GOT3 (cell line): ENCODE measurements around the gene LRRC74B.

Source experiments
- DNase-seq: peaks from one replicate; lab custom pipeline; 2025; ENCODE audit warnings: mixed read lengths; lab: John Stamatoyannopoulos, UW

LRRC74B gene

DNA sequence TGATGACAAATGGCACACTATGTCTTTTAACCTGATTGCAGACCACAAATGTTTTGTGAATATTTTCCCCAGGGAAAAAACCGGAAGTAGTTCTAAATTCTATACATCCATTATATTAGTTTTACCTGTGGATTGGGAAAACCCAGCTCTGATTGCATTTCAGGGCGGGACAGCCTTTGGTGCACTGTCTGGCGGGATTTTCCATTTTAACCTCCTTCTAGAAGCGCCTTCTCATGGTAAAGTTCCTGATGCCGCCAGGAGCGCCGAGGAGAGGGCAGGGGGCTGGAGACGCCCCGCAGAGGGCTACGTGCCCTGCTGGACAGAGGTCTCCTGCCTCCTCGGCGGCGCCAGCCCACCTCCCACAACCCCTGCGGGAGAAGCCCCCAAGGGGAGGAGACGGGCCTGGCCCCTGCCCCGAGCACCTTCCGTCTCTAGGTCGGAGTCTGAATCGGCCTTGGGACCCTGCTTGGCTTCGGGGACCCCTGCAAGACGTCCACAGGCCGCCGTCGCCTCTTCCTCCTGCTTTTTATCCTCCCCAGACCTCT lies 32.0 kb upstream of the LRRC74B start:
- DNase-seq = no peak

DNA sequence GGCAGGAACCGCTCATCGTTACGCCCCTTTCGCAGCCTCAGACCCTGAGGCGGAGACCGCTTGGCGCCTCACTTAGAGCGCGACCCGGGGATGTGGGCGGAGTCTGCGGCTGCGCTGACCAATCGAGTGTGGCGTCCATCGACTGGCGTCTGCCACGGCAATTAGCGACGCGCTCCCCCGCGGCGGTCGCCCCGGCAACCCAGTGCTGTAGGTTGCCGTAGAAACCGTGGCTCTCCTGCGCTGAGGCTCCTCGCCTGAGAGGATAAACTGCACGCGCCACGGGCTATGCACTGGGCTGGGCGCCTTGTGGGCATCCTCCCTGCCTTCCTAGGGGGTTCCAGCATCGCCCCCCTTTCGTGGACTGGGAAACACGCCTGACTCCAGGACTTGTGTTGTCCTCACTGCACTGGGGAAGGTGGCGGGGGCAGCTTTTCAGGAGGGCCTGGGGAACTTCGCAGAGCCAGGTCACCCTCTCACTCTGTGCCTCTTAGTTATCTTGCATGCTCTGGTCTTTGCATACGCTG lies 31.5 kb upstream of the LRRC74B start:
- peak; percentile 73 for DNase-seq

DNA sequence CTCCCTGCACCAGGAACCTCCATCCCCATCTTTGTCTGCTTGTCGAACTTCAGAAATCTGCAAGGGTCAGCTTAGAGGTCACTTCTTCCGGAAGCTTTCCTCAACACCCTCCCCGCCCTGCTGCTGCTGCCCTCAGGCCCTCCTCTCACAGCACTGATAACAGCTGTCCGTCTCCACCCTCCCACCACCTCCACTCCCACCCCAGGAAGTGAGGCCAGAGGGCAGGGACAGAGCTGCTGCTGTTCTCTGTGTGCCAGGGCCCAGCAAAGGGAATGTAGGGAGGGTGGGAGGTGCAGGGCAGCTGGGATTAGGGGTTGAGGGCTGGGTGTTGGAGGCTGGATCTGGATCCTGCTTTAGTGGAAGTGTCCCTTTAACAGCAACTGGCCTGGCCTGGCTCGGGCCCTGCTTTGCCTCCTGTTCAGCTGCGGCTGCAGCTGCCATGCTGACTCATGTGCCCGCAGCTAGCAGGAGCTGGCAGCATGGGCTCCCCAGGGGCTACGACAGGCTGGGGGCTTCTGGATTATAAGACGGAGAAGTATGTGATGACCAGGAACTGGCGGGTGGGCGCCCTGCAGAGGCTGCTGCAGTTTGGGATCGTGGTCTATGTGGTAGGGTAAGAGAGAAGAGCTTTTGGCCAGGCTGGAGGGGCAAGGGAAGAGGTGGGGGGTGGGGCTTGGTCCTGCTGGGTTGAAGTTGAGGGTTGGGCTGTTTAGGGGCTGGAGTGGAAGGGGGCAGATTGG lies 30.9 kb upstream of the LRRC74B start, which contains the start of gene P2RX6:
P2RX6 (plus strand) TSS at position 440 of the 740 bp plus-strand sequence; CDS start at position 450, 10 bp downstream.
- peak; percentile 17 for DNase-seq

DNA sequence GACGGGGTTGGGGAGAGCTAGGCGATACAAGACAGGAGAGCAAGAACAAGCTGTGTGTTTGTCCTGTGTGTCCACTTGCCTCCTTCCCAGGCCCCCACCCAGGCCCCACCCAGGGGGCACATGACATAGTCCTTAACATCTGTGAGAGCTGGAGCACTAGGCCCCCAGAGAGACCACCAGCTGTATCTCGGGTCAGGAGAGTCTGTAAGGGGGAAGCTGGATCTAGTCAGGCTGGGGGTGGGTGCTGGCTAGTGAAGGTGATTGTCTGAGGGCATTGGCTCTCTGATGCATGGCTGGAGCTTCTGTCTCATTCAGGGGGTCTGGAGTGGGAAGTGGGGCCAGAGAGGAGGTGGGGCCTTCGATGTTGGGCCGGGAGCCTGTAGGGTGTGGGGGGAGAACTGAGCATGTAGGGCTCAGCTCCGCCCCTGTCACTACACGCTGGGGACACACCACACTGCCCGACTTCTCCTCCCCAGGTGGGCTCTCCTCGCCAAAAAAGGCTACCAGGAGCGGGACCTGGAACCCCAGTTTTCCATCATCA lies 30.2 kb upstream of the LRRC74B start:
- no peak for DNase-seq

DNA sequence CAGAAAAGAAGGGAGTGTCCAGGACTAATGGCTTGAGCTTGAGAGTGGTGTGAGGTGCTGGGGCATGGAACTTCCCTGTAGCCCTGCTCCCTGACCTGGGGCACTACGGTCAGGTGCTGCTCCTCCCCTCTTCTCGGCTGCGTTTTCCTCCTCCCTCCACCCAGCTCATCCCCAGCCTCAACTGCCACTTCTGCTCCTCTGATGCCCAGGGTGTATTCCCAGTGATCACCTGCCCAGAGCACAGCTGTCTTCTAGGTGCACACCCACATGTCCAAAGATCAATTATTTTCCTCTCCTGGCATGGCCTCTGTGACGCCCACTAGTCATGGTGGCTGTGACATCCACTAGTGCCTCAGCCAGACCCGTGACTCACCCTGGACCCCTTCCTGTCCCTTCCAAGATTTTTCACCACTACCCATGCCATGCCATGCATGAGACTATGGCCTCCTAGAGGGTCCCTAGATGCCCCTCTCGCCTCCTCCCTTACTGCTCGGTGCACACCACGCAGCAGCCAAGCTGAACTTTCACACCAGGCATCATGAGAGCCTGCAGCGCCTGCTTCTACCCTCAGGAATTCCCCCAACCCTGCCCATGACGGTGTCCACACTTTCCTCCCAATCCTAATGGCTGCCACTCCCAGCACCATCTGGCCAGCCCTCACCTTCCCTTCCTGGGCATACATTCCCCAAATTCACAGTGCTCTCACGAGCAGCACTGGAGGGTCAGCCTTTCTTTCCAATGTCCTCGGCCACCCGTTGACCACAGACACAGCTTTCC lies 28.9 kb upstream of the LRRC74B start:
- no peak for DNase-seq

DNA sequence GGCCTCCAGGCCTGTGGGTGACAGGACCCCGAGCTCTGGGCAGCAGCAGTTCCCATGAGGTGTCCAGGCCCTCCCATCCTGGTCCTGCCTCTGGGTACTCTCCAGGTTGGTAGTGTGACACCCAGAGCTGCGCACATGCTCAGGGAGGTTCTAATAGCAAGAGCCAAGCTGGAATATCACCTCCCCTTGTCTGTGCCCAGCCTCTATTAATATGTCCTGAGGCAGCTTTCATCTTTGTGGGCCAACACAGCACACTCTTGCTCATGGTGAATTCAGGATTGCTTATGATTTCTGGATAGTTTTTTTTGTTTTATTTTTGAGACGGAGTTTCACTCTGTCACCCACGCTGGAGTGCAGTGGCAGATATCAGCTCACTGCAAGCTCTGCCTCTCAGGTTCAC lies 27.4 kb upstream of the LRRC74B start:
- no peak for DNase-seq

DNA sequence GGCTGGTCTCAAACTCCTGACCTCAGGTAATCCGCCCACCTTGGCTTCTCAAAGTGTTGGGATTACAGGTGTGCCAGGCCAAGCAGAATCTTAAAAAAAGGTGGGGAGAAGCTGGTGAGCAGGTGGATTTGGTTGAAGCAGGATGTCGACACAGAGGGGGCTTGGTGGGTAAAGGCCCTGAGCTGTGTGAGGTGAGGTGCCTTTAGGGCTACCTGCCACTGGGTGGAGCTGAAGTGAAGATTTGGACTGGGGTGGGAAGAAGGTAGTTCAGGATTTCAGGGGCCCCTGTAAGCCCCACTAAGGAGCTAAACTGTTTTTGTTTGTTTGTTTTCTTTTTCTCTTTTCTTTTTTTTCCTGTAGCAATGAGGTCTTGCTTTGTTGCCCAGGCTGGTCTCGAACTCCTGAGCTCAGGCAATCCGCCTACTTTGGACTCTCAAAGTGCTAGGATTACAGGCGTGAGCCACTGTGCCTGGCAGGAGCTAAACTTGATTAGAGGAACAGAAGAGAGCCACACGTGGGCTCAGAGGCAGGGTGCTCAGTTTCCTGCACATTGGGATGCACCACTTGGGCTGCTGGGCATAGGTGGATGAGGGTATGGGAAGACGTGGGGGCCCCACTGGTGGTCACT lies 24.8 kb upstream of the LRRC74B start:
- DNase-seq = no peak

DNA sequence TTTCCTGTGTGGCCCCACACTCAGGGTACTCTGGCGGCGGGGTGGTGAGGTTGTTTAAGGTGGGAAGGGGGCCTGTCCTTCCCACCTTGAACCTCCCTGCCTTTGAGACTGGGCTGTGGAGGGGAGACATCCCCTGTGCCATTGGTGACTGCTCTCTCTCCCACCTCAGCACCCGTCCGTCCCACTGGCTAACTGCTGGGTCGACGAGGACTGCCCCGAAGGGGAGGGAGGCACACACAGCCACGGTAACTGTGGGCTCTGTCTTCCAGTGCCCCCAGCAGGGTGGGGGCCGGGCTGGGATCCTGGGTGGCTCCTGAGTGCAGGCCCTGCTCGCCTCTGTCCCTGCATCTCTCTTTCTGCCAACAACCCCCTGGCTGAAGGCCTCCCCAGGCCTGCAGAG lies 23.2 kb upstream of the LRRC74B start:
- no peak for DNase-seq

DNA sequence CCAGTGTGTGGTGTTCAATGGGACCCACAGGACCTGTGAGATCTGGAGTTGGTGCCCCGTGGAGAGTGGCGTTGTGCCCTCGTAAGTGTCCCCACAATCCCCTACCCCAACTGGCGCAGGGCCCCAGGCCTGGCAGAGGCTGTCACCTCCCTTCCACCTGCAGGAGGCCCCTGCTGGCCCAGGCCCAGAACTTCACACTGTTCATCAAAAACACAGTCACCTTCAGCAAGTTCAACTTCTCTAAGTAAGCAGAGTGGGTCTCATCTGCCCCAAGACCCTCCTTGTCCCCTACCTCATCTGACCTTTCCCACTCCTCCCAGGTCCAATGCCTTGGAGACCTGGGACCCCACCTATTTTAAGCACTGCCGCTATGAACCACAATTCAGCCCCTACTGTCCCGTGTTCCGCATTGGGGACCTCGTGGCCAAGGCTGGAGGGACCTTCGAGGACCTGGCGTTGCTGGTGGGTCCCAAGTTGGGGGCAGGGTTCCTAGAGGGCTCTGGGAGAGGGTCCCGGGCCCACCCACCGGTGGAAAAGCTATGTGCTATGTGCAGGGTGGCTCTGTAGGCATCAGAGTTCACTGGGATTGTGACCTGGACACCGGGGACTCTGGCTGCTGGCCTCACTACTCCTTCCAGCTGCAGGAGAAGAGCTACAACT lies 22.7 kb upstream of the LRRC74B start:
- no peak for DNase-seq

DNA sequence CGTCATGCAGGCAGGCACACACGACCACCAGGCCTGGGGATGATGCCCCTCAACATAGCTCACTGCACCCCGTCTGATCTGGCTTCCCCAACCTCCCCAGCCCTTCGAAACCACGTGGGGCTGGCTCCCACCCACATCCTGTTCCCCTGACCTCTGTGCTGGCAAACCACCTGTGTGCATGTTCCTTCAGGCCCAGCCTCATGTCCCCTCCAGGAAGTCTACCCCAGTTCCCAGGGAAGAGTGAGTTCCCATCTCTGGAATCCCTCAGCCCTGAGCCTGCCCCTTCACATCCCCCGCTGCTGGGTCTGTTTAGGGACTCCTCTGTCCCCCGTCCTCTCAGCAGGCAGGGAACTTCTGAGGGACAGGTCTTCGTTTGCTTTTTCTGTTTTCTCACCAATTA lies 20.5 kb upstream of the LRRC74B start:
- no peak for DNase-seq

DNA sequence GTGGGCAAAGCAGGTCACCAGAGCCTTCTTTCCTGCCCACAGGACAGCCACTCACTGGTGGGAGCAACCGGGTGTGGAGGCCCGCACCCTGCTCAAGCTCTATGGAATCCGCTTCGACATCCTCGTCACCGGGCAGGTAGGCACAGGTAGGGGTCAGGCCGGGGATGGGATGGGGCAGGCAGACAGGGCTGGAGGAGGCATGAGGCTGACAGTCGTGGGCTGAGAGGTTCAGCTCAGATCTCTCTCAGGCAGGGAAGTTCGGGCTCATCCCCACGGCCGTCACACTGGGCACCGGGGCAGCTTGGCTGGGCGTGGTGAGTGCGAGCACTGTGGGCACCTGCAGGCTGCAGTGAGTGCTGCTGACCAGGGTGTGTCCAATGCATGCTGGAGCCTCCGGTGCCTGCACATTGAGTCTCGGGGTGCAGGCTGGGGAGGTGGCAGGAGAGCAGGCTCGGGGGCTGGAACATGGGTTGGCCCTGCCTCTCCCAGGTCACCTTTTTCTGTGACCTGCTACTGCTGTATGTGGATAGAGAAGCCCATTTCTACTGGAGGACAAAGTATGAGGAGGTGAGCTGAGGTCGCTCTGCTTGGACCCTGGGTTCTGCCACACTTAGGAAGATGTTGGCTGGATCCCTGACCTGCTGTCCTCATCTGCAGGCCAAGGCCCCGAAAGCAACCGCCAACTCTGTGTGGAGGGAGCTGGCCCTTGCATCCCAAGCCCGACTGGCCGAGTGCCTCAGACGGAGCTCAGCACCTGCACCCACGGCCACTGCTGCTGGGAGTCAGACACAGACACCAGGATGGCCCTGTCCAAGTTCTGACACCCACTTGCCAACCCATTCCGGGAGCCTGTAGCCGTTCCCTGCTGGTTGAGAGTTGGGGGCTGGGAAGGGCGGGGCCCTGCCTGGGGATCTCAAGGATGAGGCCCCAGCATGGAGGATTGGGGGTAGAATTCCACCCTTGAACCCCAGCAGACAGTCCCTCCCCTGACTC lies 19.7 kb upstream of the LRRC74B start:
- no peak for DNase-seq

DNA sequence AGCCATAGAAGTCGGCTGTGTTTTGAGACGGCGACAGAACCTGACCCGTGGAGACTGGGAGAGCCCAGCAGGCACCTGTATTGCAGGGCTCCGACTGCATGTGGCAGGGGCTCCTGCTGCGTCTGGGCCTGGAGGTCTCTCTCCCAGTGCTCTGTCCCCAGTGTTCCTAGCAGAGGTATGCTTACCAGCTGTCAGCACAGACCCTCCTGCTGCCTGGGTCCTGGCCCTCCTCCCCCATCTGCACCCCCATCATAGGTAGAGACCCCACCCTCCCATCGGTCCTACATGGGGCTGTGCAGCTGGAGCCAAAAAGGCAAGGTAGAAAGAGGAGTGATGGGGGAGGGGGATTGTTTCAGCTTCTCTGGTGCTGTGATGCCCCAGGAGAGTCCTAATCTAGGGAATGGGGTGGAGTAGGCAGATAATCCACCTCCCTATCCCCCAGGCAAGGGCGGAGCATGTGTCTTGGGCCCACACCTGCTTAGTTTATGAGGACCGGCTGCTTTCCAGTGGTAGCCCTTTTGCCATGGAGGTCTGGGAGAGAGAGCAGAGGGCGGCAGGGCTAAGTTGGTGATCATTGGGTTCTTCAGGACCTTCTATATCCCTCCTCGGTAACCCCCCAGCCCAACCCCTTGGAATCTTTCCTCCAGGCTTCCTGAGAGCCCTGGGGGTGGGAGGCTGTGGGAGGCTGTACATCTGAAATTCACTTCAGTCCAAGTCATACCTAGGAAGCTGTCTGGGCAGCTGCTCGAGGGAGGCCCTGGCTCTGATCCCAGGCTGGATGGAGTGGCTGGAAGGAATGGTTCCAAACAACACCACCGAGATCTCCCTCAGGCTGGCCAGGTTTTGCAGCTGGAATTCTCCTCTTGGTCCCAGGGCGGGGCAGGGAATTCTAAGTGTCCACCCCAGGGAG lies 18.7 kb upstream of the LRRC74B start:
- DNase-seq = no peak

DNA sequence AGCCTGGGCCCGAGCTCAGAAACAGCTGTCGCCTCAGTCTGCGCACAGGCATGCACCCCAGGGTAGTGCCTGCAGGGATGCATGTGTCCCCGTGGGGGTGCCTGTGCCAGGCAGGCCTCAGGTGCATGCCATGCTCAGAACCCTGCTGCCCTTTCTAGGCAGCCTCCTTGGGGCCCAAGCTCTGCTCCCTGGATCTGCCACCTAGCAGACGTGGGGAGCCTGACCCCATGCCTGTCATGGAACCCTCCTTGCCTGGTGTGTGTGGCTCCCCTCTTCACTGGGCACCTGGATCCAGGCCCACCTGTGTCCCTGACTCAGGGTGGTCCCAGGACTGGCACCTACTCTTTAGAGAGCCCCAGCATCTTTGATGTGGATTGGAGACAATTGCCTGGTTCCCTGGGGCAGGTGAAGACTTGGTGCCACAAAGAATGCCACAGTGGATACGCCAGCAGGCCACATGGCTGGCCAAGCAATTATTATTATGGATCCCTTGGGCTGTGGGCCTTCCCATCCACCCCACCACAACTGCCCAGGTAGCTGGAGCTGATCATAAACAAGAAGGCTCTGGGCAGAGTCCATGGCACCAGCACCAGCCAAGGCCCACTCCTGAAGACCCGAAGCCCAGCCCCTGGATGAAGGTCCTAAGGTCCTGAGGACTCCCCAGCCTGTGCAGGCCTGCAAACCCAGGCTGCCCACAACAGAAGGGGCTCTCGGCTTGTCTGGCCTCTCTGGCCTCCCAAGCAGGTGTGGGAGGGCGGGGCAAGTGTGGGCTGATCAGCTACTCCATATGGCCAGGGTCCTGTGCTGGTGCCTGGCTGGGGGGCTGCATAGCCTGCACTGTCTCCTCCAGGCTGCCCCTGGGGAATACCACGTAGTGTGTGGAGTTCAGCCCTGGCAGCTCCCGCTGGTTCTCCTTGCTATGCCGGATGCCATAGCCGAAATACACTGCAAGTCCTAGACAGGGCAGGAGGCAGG lies 17.2 kb upstream of the LRRC74B start:
- no peak for DNase-seq

DNA sequence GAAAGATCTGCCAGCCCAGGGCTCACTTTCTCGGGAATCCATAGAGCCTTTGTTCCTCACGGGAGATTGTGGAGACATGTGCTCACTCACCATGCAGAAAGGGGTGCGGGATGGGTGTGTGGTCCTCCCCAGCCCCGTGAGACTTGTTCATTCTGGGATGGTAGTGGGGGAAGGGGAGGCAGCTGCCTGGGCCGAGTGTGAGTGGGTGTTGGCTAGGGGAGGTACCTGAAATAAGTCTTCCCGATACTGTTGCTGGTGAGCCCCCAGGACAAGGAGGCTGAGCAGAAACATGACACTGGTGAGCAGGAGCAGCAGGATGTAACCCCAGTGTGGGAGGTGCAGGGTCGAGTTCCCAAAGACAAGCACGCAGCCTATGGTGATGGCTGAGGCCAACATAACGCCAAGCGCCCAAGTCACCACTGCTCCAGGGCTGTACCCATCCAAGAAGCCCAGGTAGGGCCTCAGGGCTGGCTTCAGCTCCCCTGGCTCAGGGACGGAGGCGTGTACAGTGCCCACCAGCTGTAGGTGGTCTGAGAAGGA lies 16.2 kb upstream of the LRRC74B start:
- DNase-seq = no peak

DNA sequence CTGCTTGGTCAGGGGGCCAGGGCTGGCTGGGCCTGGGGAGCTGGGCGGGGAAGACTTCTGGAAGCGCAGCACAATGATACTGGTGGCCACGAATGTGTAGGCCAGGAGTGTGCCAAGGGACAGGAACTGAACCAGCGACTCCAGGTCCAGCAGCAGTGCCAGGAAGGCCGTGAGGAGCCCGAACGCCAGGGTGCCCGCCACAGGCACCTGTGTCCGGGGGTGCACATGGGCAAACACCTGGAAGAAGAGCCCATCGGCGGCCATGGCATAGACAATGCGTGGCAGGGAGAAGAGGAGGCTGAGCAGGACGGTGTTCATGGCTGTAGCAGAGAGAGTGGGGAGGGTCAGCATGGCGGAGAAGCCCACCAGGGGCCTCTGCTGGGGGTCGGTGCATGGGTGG lies 15.7 kb upstream of the LRRC74B start:
- no peak for DNase-seq

DNA sequence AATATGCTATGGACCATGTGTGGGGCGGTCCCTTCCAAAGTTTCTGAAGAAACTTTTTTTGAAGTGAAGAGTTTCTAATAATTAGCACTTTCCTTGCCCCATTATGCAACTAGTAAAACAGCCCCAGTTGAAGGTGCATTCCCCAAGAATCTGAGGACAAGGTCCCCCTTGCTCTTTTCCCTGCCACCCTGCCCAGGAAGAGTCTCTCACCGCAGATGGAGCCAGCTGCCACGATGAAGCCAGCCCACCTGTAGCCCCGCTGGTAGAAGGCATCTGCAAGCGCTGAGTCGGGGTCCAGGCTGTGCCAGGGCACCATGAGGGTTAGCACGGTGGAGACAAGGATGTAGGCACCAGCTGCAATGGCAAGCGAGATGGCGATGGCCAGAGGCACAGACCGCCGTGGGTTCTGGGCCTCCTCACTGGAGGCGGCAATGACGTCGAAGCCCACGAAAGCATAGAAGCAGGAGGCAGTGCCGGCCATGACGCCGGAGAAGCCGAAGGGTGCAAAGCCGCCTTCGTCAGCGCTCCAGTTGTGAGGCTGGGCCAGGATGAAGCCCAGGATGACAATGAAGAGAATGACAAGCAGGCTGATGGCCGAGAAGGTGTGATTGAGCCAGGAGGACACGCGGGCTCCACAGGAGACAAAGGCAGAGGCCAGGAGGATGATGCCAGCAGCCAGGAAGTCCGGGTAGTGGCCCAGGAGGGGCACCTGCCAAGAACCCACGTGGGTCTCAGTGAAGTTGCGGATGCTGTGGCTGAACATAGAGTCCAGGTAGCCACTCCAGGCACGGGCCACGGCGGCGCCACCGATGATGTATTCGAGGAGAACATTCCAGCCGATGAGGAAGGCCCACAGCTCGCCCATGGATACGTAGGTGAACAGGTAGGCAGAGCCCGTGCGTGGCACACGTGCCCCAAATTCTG lies 14.9 kb upstream of the LRRC74B start:
- DNase-seq = no peak
